ENCODE results near the gene GALNT11. TPM values are rescaled to one million over a fixed set of nuclear protein-coding genes. Genes with fewer than 3 reads are reported as not detected.

Gene GALNT11
- polyA plus RNA-seq, 1 donor = 39.0 TPM

Other genes with a start within 250 kb of the GALNT11 start
- gene PRKAG2, start 148.6 kb upstream of the GALNT11 start, polyA plus RNA-seq = 50.9 TPM
- not detected for gene GALNTL5, start 69.2 kb upstream of the GALNT11 start, polyA plus RNA-seq

All from large intestine (tissue), 1 donor.